Thoracic aorta (tissue), 2 donors: ENCODE data around the gene CYP2S1. TPM values are rescaled to one million over a fixed set of nuclear protein-coding genes. Genes with fewer than 3 reads are reported as not detected.

Experiments used
- ATAC-seq: fragments of 150-250 bp; one replicate; pipeline ENCODE4 v1.8.0; 2017; ENCODE audit warnings: low read depth; ENCODE audit not compliant: insufficient number of reproducible peaks, low FRiP score
- DNase-seq: peaks from one replicate; pipeline ENCODE4 v3.0.0-alpha.2; 2020; ENCODE audit warnings: low spot score
- H3K27ac ChIP-seq, 2 donors: fragments of 200-600 bp; sonication (generic); 1 replicate in 1 of 2; 2 replicates in 1 of 2; pipeline ENCODE4 v1.5.1; 2016; ENCODE audit warnings: mild to moderate bottlenecking in 2 of 2, moderate library complexity in 2 of 2
- H3K27me3 ChIP-seq: fragments of 200-600 bp; sonication (generic); replicated peaks from 2 replicates; pipeline ENCODE4 v1.6.0; 2016; ENCODE audit warnings: mild to moderate bottlenecking; ENCODE audit not compliant: insufficient read depth
- H3K36me3 ChIP-seq: fragments of 200-600 bp; sonication (generic); one replicate; pipeline ENCODE4 v1.5.1; 2016
- H3K4me1 ChIP-seq, 2 donors: fragments of 200-600 bp; sonication (generic); 1 replicate in 1 of 2; 2 replicates in 1 of 2; pipeline versions ENCODE4 v1.5.1 to v1.6.0; 2016; ENCODE audit warnings: low read depth in 2 of 2, mild to moderate bottlenecking in 1 of 2; ENCODE audit not compliant: control insufficient read depth in 1 of 2
- H3K4me3 ChIP-seq: fragments of 200-600 bp; sonication (generic); 2 replicates; pipeline ENCODE4 v1.5.1; 2016; ENCODE audit warnings: mild to moderate bottlenecking
- H3K9me3 ChIP-seq: fragments of 200-600 bp; sonication (generic); 2 replicates; pipeline ENCODE4 v1.5.1; 2016
- CTCF ChIP-seq: fragments of 200-600 bp; sonication (generic); IDR thresholded peaks from one replicate; pipeline ENCODE4 v1.5.1; 2019; ENCODE audit warnings: antibody characterized with exemption
- total RNA-seq, 2 donors: library from RNA; depleted of rRNA; stranded (reverse); fragments of >200 nt; gene quantifications; one replicate each; pipeline versions ENCODE4 v1.1.0 to v1.2.3, GENCODE V29; 2016

CYP2S1 gene
- total RNA-seq, 2 donors from 2014 or later = 2.3 to 12.4 TPM

DNA sequence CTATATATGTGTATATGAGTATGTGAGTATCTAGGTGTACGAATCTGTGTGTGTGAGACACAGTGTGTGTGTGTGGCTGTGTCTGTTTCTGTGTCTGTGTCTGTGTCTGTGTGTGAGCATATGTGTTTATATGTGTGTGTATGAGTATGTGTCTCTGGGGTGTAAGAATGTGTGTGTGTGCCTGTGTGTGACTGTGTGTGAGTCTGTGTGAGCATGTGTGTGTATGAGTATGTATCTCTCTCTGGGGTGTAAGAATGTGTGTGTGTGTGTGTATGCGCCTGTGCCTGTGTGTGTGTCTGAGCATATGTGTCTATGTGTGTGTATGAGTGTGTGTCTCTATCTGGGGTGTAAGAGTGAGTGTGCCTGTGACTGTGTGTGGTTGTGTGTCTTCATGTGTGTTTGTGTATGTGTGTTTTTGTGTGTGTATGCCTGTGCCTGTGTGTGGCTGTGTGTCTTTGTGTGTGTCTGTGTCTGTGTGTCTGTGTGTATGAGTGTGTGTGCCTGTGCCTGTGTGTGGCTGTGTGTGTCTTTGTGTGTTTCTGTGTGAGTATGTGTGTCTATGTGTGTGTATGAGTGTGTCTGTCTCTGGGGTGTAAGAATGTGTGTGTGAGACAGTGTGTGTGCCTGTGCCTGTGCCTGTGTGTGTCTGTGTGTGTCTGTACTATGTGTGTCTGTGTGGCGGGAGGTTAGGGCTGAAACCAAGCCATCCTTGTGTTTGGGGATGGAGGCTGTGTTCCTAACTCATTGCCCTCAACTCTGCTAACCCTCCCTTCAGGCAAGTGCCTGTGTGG is 37.2 kb downstream of the CYP2S1 start:
- DNase-seq (no peak), ATAC-seq (no peak)
- H3K4me3 ChIP-seq = no peak overlapping the region
- peaks cover 2 to 28% of the 10 kb centered on the region in 2 donors for H3K4me1 ChIP-seq
- H3K27ac ChIP-seq = no peak overlapping the region
- H3K27me3 ChIP-seq = no peaks in the 10 kb centered on the region
- TF ChIP-seq CTCF = no peak
- H3K9me3 ChIP-seq = no peaks in the 10 kb centered on the region
- peaks cover 24% of the 10 kb centered on the region for H3K36me3 ChIP-seq

DNA sequence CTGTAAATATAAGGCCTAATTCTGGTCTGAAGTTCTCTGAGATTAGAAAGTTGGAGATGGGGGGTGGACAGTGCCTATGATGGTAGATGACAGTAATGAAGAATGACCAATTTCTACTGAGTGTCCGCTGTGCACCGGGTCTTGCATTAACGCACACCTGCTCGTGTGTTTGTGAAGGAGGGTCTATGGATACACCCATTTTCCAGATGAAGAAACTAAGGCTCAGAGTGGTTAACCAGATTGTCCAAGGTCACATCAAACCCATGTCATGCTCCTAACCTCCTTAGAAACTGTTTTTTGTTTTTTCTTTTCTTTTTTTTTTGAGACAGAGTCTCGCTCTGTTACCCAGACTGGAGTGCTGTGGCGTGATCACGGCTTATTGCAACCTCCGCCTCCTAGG is 39.7 kb downstream of the CYP2S1 start:
- DNase-seq = no peak
- no peak for ATAC-seq
- peaks cover 44% of the 10 kb centered on the region for H3K36me3 ChIP-seq
- H3K27me3 ChIP-seq = no peaks in the 10 kb centered on the region
- H3K4me1 ChIP-seq = peaks cover 2 to 6% of the 10 kb centered on the region in 2 donors
- no peaks in the 10 kb centered on the region for H3K9me3 ChIP-seq
- H3K4me3 ChIP-seq = no peak overlapping the region
- H3K27ac ChIP-seq = no peak overlapping the region
- TF ChIP-seq CTCF = no peak

DNA sequence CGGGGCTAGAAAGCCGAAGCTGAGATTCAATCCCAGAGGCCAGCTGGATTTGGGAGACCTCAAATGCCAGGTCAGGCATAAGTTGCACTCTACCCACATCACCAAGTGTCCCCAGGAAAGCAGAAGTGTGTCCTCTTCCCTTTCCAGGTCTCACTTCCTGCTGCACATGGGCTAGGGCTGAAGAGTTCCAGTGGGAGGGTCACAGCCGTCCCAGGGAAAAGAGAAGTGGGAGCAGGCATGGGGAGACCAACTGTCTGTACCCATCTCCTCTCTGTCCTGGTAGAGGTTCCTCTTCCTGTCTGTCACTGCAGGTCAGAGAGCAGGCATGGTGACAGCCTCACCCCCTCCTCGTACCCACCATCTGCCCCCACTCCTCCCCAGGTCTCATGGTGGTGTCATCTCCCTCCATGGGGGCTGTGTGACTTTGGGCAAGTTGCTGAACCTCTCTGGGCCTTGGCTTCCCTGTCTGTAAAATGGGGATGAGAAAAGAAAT is 40.8 kb downstream of the CYP2S1 start:
- DNase-seq (no peak), ATAC-seq (no peak)
- Histone ChIP-seq H3K27ac (no peak overlapping the region), H3K4me1 (peaks cover 2 to 5% of the 10 kb centered on the region in 2 donors), H3K4me3 (no peak overlapping the region), H3K9me3 (no peaks in the 10 kb centered on the region), H3K27me3 (no peaks in the 10 kb centered on the region), H3K36me3 (peaks cover 54% of the 10 kb centered on the region)
- no peak for TF ChIP-seq CTCF

DNA sequence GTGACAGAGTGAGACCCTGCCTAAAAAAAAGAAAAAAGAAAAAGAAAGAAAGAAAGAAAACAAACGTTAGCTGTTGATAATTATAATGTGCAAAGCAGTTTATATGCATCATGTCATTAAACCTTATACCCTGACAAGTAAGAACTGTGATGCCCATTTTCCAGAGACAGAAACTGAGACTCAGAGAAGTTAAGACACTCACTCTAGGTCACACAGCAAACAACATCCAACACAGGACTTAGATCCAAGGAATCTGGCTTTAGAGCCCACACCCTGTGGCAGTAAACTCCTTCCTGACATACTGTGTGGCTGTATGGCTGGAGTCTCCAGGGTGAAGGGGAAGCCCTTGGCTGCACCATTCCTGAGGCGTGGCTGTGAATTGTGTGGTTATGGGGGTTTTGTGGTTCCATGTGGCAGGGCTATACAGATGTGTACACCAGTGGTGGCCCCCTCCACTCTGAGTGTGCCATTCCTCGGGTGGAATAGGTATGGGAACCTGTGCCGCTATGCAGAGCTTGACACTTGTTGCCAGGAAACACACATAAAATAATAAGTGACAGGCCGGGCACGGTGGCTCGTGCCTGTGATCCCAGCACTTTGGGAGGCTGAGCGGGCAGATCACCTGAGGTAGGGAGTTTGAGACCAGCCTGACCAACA is 41.6 kb downstream of the CYP2S1 start:
- DNase-seq (no peak), ATAC-seq (no peak)
- no peaks in the 10 kb centered on the region for H3K9me3 ChIP-seq
- H3K27ac ChIP-seq = no peak overlapping the region
- TF ChIP-seq CTCF = no peak
- no peaks in the 10 kb centered on the region for H3K27me3 ChIP-seq
- H3K36me3 ChIP-seq = peaks cover 63% of the 10 kb centered on the region
- H3K4me1 ChIP-seq = peaks cover 0 to under 1% of the 10 kb centered on the region in 2 donors
- H3K4me3 ChIP-seq = no peak overlapping the region

GRCh38 chr19:41235480-41235879 is 42.5 kb downstream of the CYP2S1 start:
- TF ChIP-seq CTCF = no peak

More at GRCh38 chr19:41235480-41235879, 42.5 kb downstream of the CYP2S1 start:
- no peak overlapping the region for H3K27ac ChIP-seq
- H3K36me3 ChIP-seq = peaks cover 65% of the 10 kb centered on the region
- no peaks in the 10 kb centered on the region for H3K27me3 ChIP-seq
- ATAC-seq (no peak), DNase-seq (no peak)
- H3K9me3 ChIP-seq = no peaks in the 10 kb centered on the region
- H3K4me1 ChIP-seq = no peaks in the 10 kb centered on the region
- no peak overlapping the region for H3K4me3 ChIP-seq
